HG03159 (cell line): ENCODE data around the gene INPP4B.

Source experiments
- ATAC-seq: cut with Tn5 transposase; IDR thresholded peaks from one replicate; pipeline ENCODE4 v1.9.1; 2021; ENCODE audit warnings: mild to moderate bottlenecking, moderate library complexity; ENCODE audit not compliant: unreplicated experiment

INPP4B gene

DNA sequence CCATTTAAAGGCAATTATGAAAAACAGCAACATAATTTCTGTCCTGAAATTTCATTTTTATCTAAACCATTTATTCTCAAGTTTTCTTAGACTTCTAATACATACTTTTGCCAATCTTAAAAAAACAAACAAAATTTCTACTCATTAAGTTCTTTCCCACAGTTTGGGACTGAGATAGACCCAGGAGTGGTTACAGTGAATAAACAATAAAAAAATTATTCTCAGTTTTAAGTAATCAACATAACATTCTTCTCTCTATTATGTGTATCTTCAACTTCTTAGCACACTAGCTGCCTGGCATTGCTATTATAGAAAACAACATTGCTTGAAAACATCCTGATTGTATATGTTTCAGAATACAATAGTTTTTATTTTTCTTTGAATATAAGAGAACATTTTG, 676.9 kb downstream of the INPP4B start:
- no peak for ATAC-seq

- ATAC-seq = no peak
Measured at GRCh38 chr4:142168181-142168580, 677.9 kb downstream of the INPP4B start.

DNA sequence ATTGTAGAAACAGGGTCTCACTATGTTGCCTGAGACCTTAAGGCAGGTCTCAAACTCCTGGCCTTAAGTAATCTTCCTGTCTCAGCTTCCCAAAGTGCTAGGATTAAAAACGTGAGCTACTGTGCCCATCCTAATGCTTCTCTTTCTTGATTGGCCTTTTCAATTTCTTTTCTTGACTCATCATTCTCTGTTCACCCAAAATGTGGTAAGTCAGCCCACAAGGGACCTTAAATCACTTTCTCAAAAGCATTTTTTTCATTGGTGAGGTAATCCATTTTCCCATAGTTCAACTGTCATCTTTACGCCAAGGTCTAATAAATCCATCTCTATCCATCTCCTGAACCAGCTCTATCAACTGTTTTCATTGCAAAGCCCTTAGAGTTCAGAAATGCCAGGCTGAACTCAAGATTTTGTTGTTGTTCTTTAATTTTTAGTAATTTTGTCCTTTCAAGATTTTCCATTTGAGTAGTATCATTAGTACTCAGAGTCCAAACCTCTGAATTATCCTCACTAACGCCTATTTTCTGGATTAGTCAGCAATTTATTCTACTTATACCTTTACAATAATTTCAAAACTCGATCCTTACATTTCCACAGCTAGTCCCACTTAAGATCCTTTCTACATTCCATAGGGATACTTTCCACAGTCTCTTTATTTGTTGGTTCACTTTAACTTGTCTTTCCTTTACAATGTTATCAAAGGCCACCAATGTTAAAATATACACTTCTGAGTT, 681.2 kb downstream of the INPP4B start:
- no peak for ATAC-seq

GRCh38 chr4:142161086-142161485, 685.0 kb downstream of the INPP4B start:
- ATAC-seq = no peak

GRCh38 chr4:142160509-142160908, 685.6 kb downstream of the INPP4B start:
- no peak for ATAC-seq

DNA sequence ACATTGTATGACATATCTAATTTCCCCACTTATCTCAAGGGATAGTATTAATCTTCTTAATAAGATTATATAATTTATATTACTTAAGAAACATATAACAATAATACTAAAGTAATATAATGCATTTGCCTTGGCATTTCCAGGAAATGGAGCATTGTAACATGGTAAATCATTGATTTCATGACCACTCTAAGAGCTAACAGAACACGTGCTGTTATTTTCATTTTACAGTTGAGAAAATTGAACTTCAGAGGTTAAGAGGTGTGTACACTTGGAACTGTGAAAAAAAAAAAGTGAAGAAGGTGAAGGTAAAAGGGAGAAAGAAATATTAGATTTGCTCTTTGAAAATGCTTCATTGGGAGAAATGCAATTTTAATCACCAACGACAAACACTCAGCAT, 687.1 kb downstream of the INPP4B start:
- no peak for ATAC-seq

DNA sequence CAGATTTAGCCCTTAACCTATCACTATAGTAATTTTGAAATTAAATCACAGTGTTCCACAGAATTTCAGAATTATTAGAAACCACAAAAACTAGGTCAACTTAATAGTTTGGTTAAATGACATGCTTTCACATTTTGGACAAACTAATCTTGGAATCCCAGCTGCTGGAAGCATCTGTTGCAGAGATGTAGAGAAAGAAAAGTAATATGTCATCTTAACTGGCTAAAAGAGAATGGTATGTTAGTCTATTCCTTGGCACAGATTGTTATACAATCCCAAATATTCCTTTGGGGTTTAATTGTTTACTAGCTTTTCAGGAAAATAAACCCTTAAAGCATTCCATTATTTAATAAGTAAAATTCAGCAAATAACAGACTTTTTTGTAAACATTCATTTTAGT, 689.8 kb downstream of the INPP4B start:
- no peak for ATAC-seq

GRCh38 chr4:142155347-142155746, 690.8 kb downstream of the INPP4B start:
- ATAC-seq = no peak

DNA sequence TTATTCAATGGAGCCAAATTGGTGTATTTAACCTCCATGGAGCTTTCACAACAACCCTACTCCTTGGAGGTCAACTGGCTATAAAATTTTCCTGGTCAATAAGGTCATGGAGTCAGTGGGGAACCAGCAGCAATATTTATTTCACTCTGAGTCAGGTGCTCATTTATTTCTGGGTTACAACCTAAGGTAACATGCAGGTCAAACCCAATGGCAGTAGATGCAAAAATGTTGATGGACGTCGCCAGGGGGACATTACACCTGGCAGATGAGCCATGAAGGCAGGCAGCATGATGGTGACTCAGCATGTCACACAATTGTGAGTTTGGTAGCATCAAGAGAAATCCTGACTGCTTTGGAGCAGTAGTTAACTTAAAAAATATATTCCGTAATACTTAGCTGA, 695.6 kb downstream of the INPP4B start:
- ATAC-seq = no peak

DNA sequence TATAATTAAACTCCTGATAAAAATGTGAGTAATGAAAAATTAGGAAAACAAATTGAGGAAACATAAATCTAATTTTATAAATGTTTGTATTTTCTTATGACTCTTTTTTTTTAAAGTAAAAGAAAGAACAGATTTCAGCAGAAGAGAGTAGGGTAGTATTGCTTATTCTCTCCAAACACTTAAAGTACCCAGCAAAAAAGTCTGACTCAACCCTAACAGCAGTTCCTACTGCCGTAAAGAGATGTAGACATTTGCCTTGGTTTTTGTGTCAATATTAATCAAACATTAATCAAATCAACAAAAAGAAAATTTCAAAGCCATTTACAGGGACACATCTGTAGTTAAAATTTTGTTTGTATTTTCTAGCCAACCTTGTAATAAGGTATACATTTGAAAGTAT, 701.3 kb downstream of the INPP4B start:
- ATAC-seq = no peak

GRCh38 chr4:142142366-142143054, 703.6 kb downstream of the INPP4B start:
- ATAC-seq = no peak

DNA sequence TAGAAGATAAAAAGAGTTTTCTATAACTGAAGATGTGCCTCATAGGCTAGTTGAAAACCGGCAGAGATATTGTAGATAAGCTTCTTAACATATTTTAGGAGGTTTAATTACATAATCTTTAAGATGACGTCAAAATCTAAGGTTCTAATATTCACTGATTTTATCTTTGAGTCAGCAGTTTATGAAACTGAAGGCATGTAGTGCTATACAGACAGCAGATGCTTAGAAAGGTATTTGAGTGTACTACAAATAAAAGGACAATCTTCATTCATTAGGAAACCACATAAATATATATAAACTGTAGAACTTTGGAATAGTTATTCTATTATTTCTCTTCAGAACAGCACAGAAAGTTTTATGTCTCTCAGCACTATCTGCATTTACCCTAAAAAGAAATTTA, 704.9 kb downstream of the INPP4B start:
- ATAC-seq = no peak

GRCh38 chr4:142130666-142131065, 715.4 kb downstream of the INPP4B start:
- no peak for ATAC-seq

GRCh38 chr4:142129931-142130330, 716.2 kb downstream of the INPP4B start:
- no peak for ATAC-seq

- no peak for ATAC-seq
Measured at GRCh38 chr4:142129473-142129872, 716.6 kb downstream of the INPP4B start.

- no peak for ATAC-seq
Measured at GRCh38 chr4:142128529-142128928, 717.6 kb downstream of the INPP4B start.

DNA sequence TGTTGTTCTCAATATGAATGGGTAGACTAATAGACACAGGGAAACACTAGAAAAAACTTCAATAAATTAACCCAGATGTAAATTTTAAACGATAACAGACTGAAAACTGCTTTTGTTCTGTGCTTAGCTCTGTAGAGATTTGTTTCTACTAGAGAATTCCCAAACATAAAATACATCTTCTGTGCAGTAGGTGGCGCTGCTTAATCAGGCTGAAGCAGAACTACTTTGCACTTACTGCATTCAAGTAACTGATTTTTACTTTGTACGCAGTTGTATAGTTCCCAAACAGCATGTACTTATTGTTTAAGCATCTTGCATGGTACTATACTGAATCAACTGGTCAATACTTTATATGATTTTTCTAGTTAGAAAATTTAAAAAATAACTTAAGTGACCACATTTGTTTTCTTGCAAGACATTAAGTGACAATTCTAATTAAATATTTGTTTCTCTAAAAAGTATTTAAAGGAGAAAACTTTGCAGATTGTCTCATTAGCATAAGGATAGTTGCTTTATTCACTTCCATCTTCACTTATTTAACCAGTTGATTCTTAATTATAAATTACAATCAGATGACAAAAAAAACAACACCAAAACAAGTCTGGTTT, 719.1 kb downstream of the INPP4B start:
- peak; percentile 83 for ATAC-seq

GRCh38 chr4:142124874-142125273, 721.2 kb downstream of the INPP4B start:
- no peak for ATAC-seq

DNA sequence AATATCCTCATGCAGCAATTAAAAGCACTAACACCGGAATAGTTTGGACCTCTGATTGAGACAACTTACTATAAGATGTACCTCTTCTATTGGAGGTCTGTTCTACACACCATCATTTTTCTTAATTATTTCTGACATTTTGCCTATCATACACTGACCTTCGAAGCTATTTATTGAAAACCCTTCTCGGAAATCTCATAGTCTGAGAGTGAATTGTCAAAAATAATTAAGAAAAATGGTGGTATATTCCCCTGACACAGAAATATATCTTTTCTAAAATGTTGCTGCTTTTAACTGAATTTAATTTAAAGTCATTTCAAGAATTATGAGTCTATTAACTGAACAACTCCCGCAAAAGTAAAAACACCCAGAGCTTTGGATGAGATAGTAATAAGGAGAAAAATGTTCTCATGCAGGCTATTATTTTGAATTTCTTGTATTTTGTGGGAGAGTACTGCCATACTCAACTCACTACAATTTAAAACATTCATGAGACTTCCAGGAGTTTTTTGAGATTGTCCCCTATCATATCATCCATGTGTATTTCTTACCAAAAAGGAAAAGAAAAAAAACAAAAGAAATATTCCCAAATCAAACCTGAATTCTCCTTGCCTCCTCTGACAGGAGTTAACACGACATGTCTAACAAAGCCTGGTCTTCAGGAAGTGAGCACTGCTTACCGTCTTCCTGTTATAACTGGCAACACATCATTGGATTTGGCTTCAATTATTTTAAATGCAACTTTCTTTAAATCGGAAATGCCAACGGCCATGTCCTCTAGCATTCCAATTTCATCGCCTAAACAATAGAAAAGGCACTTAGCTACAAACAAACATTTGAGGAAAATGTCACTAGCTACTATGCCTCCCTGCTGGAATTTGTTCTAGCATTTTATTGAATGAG, 724.4 kb downstream of the INPP4B start:
- ATAC-seq = no peak

GRCh38 chr4:142120921-142121320, 725.2 kb downstream of the INPP4B start:
- ATAC-seq = no peak

DNA sequence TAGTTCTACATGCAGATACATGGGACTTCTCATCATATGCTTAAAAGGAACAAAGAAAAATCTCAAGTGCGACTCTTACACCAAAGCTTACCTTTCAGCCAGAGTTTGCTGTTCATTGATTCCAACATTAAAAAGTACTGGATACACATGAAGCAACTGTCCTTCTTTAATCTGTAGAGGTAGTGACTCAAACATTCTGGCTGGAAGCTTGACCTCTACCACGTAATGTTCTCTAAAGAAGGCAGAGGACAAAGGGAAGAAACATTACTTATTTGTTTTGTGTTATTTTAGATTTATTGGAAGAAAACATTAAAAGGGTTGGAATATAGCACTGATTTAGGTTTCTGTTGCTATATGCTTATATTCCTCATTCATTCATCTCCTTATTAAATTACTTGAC, 733.6 kb downstream of the INPP4B start:
- ATAC-seq = no peak
